A673 (cell line): ENCODE measurements around the gene ETFDH. TPM values are rescaled to one million over a fixed set of nuclear protein-coding genes. Genes with fewer than 3 reads are reported as not detected.
"Not testable (repeated sequence)": the region's sequence is repeated elsewhere in the genome, so short reads cannot be mapped to it uniquely, and the experiment has no call there.

ENCODE experiments used
- BruUV-seq: library from RNA; stranded (reverse); fragments of 400-500 nt; replicated peaks from 2 replicates; lab custom pipeline; 2021; lab: Mats Ljungman, UMichigan
- CTCF ChIA-PET: fragments of 300-600 bp; sonication (Branson Sonifier 250); formaldehyde crosslinking; loops from one replicate; lab custom pipeline; 2022; ENCODE audit warnings: antibody characterized with exemption; lab: Charles Lee
- POLR2A ChIA-PET: fragments of 300-600 bp; sonication (Branson Sonifier 250); formaldehyde crosslinking; loops from one replicate; lab custom pipeline; 2022; ENCODE audit warnings: antibody characterized with exemption; ENCODE audit not compliant: low non-redundant PET; lab: Charles Lee
- DNase-seq: peaks from one replicate; pipeline ENCODE4 v3.0.0-alpha.2; 2015; ENCODE audit warnings: low spot score
- H3K27ac ChIP-seq: fragments of 200-600 bp; sonication (generic); 2 replicates; pipeline ENCODE4 v1.5.1; 2016; ENCODE audit warnings: mixed run types, low read depth, mild to moderate bottlenecking, mixed read lengths, antibody characterized with exemption, low read length; ENCODE audit not compliant: poor library complexity, severe bottlenecking
- H3K27me3 ChIP-seq: fragments of 200-600 bp; sonication (generic); replicated peaks from 2 replicates; pipeline ENCODE4 v1.6.1; 2017; ENCODE audit warnings: mixed run types, low read depth, mild to moderate bottlenecking, mixed read lengths, antibody characterized with exemption, low read length; ENCODE audit not compliant: insufficient read depth, poor library complexity
- H3K36me3 ChIP-seq: fragments of 200-600 bp; sonication (generic); 2 replicates; pipeline ENCODE4 v1.6.1; 2016; ENCODE audit warnings: mixed run types, mild to moderate bottlenecking, mixed read lengths, antibody characterized with exemption, low read length; ENCODE audit not compliant: insufficient read depth, poor library complexity, severe bottlenecking
- H3K4me1 ChIP-seq: fragments of 200-600 bp; sonication (generic); 2 replicates; pipeline ENCODE4 v1.6.1; 2017; ENCODE audit warnings: mixed run types, mild to moderate bottlenecking, mixed read lengths, antibody characterized with exemption, low read length; ENCODE audit not compliant: insufficient read depth, poor library complexity, severe bottlenecking
- H3K4me3 ChIP-seq: fragments of 200-600 bp; sonication (generic); 2 replicates; pipeline ENCODE4 v1.5.1; 2016; ENCODE audit warnings: low read depth, mixed run types, mild to moderate bottlenecking, mixed read lengths, low read length; ENCODE audit not compliant: poor library complexity, severe bottlenecking
- H3K9me3 ChIP-seq: fragments of 200-600 bp; sonication (generic); 2 replicates; pipeline ENCODE4 v1.6.1; 2016; ENCODE audit warnings: mixed run types, low read depth, mild to moderate bottlenecking, mixed read lengths, antibody characterized with exemption, low read length; ENCODE audit not compliant: poor library complexity, severe bottlenecking
- CTCF ChIP-seq: fragments of 300-800, 200-600 bp; sonication (generic); conservative IDR thresholded peaks from 2 replicates; pipeline ENCODE4 v1.5.1; 2017; ENCODE audit warnings: low read depth, mild to moderate bottlenecking, antibody characterized with exemption, low read length, moderate library complexity, mixed read lengths
- EZH2 ChIP-seq: fragments of 200-600 bp; sonication (generic); IDR thresholded peaks from 2 replicates; pipeline ENCODE4 v1.6.1; 2017; ENCODE audit warnings: borderline replicate concordance, low read depth, mild to moderate bottlenecking, mixed read lengths, antibody characterized with exemption, low read length; ENCODE audit not compliant: poor library complexity, severe bottlenecking
- intact Hi-C: fragments of 100-400 bp; cut with micrococcal nuclease; formaldehyde crosslinking; loops from one replicate; pipeline ENCODE4 v1.10.0; 2022; ENCODE audit not compliant: unreplicated experiment
- total RNA-seq: library from RNA; stranded (reverse); gene quantifications from 2 replicates; pipeline ENCODE4 v1.2.3, GENCODE V29; 2021

The ETFDH gene
- total RNA-seq, 1 experiment from 2014 or later = 39.0 TPM

DNA sequence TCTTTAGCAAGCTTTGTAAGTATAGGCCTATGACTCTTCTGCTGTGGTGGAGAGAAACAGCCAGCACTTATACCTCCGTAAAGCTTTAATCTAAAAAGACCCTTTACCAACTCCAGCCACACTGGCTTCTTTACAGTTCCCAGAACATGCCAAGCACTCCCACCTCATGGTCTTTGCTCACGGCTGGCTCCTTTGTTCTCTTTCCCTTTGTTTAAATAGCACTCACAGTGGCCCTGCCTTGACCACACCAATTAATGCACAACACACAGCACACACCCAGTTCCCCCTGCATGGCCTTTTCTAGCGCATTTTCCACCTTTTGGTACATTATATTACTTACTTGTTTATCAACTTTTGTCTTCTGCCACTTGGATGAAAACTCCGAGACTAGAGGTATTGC is 32.2 kb downstream of the ETFDH start:
- no peak for TF ChIP-seq CTCF
- no peak for TF ChIP-seq EZH2
- Histone ChIP-seq H3K9me3 (no peaks in the 10 kb centered on the region), H3K36me3 (peaks cover 19% of the 10 kb centered on the region), H3K4me1 (no peaks in the 10 kb centered on the region), H3K27me3 (no peaks in the 10 kb centered on the region), H3K27ac (no peak overlapping the region), H3K4me3 (no peak overlapping the region)
- ChIA-PET CTCF (no interaction called here), POLR2A (no interaction called here)
- DNase-seq = no peak
- no TSS peak for BruUV-seq
- intact Hi-C loops = no loop called here

- Histone ChIP-seq H3K36me3 (peaks cover 73% of the 10 kb centered on the region), H3K27ac (no peak overlapping the region), H3K9me3 (no peaks in the 10 kb centered on the region), H3K4me3 (no peak overlapping the region), H3K27me3 (no peaks in the 10 kb centered on the region), H3K4me1 (no peaks in the 10 kb centered on the region)
- ChIA-PET POLR2A (no interaction called here), CTCF (interaction anchor here (0.5 kb wide), 1 partner anchor 78 kb away, joined by 3 read pairs; no protein-coding TSS in a partner anchor)
- TF ChIP-seq CTCF (peak; percentile 41), EZH2 (no peak)
- intact Hi-C loops = no loop called here
- BruUV-seq = no TSS peak
- peak; percentile 22 for DNase-seq
Measured at GRCh38 chr4:158710814-158711213, 38.7 kb downstream of the ETFDH start.

- POLR2A ChIA-PET, intact Hi-C loops, H3K4me3 ChIP-seq, H3K4me1 ChIP-seq, BruUV-seq, CTCF ChIA-PET, H3K27ac ChIP-seq, DNase-seq, H3K9me3 ChIP-seq, H3K27me3 ChIP-seq: not testable (repeated sequence)
- peaks cover 86% of the 10 kb centered on the region for H3K36me3 ChIP-seq
Measured at GRCh38 chr4:158712622-158713021, 40.5 kb downstream of the ETFDH start.

DNA sequence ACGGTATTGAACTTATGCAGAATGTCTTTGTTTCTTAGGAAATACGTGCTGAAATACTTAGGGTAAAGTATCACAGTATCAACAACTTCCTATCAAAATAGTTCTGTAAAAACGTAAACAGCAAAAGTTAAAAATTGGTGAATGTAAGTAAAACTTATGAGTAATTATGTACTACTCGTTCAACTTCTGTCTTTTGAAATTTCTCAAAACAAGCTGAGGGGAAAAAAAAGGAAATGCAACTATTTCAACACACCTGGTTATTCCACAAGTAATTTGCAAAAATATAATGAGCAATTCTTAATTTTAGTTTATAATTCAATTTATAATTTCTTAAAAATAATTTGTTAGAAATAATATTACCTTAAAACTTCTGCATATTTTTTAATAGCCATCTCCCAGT is 42.8 kb downstream of the ETFDH start:
- no peak for TF ChIP-seq EZH2
- no peak for TF ChIP-seq CTCF
- no peak overlapping the region for H3K27ac ChIP-seq
- H3K4me1 ChIP-seq = no peaks in the 10 kb centered on the region
- BruUV-seq = no TSS peak
- DNase-seq = no peak
- H3K27me3 ChIP-seq = no peaks in the 10 kb centered on the region
- CTCF ChIA-PET = no interaction called here
- H3K9me3 ChIP-seq = no peaks in the 10 kb centered on the region
- no peak overlapping the region for H3K4me3 ChIP-seq
- intact Hi-C loops = no loop called here
- peaks cover 88% of the 10 kb centered on the region for H3K36me3 ChIP-seq
- POLR2A ChIA-PET = no interaction called here
